Thymus (tissue), 11 donors: ENCODE data around the gene PRPF6. TPM values are rescaled to one million over a fixed set of nuclear protein-coding genes. Genes with fewer than 3 reads are reported as not detected.

Experiments used
- DNase-seq, 9 donors: peaks; one replicate each; pipeline ENCODE4 v3.0.0-alpha.2; 2013; ENCODE audit warnings: low spot score in 9 of 9, low read depth in 6 of 9, missing footprints in 1 of 9
- H3K27ac ChIP-seq, 2 donors: one replicate each; pipeline ENCODE4 v1.5.1; 2013; ENCODE audit warnings: control low read depth in 1 of 2, low read depth in 1 of 2, low read length in 1 of 2, mild to moderate bottlenecking in 1 of 2, moderate library complexity in 1 of 2
- H3K27me3 ChIP-seq, 2 donors: one replicate each; pipeline ENCODE4 v1.5.1; 2013; ENCODE audit warnings: low read length in 1 of 2; ENCODE audit not compliant: control insufficient read depth in 2 of 2, insufficient read depth in 1 of 2
- H3K36me3 ChIP-seq, 2 donors: one replicate each; pipeline ENCODE4 v1.5.1; 2013; ENCODE audit warnings: low read length in 1 of 2, mild to moderate bottlenecking in 1 of 2, moderate library complexity in 1 of 2; ENCODE audit not compliant: control insufficient read depth in 2 of 2, insufficient read depth in 2 of 2
- H3K4me1 ChIP-seq, 2 donors: one replicate each; pipeline ENCODE4 v1.5.1; 2013; ENCODE audit warnings: low read length in 2 of 2; ENCODE audit not compliant: control insufficient read depth in 2 of 2, insufficient read depth in 2 of 2
- H3K4me3 ChIP-seq, 2 donors: one replicate each; pipeline ENCODE4 v1.5.1; 2013; ENCODE audit warnings: low read length in 2 of 2, control low read depth in 1 of 2, mild to moderate bottlenecking in 1 of 2
- H3K9me3 ChIP-seq, 2 donors: one replicate each; pipeline ENCODE4 v1.5.1; 2013; ENCODE audit warnings: low read length in 1 of 2, mild to moderate bottlenecking in 1 of 2; ENCODE audit not compliant: control insufficient read depth in 2 of 2, insufficient read depth in 1 of 2
- WGBS: extraction: QIAGEN DNeasy Blood & Tissue Kit; methylation state at CpG from one replicate; pipeline ENCODE4 v1.1.7; 2013; 5-methylcytosine and 5-hydroxymethylcytosine counted together
- polyA plus RNA-seq: library from polyadenylated mRNA; stranded (reverse); fragments of 200-250 nt; gene quantifications from one replicate; pipeline ENCODE4 v1.2.3, GENCODE V29; 2013
- total RNA-seq: library from RNA; stranded (reverse); fragments of 120-200 nt; gene quantifications from one replicate; pipeline ENCODE4 v1.2.4, GENCODE V29; 2013
- donor health status: healthy.

PRPF6 gene
- total and polyA plus RNA-seq, 2 donors = 45.1 to 56.1 TPM

- Histone ChIP-seq H3K4me1 (peaks cover 9 to 11% of the 10 kb centered on the region in 2 donors), H3K9me3 (peaks cover 0 to 2% of the 10 kb centered on the region in 2 donors), H3K27ac (no peak overlapping the region), H3K27me3 (no peaks in the 10 kb centered on the region), H3K4me3 (no peak overlapping the region), H3K36me3 (peaks cover 56 to 57% of the 10 kb centered on the region in 2 donors)
- 97% methylated on average over 16 of the region's 16 CpGs for whole genome bisulfite sequencing
- no peak for DNase-seq
Observed at GRCh38 chr20:63964412-63964811, 16.5 kb upstream of the PRPF6 start.

DNA sequence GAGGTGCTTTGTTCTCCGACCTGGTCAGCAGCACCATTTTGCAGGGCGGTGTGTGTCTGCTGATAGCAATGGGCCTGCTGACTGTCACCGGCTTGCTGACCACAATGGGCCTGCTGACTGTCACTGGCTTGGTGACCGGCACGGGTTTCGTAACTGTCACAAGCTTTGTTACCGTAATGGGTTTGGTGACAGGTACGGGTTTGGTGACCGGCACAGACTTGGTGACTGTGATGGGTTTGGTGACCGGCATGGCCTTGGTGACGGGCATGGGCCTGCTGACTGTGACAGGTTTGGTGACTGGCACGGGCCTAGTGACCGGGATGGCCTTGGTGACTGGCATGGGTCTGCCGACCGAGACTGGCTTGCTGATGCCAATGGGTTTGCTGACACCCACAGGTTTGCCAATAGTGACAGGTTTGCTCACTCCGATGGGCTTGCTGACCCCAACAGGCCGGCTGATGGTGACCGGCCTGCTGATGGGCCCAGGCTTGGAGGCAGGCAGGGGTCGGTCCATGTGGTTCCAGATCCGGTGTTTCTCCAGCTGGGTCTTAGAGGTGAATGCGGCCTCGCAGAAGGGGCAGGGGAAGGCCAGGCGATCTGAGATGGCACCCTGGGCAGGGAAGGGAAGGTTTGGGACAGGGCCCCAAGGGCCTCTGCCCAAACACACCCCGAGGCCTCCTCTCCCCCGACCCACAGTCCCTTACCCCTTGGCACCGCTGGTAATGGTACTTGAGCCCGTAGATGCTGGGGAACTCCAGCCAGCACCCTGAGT is 14.6 kb upstream of the PRPF6 start:
- 98% methylated on average over 27 of the region's 27 CpGs for WGBS
- Histone ChIP-seq H3K4me1 (peaks cover 14 to 17% of the 10 kb centered on the region in 2 donors), H3K9me3 (peaks cover 0 to 2% of the 10 kb centered on the region in 2 donors), H3K36me3 (peaks cover 42 to 45% of the 10 kb centered on the region in 2 donors), H3K27me3 (peaks cover 2 to 5% of the 10 kb centered on the region in 2 donors), H3K27ac (no peak overlapping the region), H3K4me3 (no peak overlapping the region)
- no peak for DNase-seq

DNA sequence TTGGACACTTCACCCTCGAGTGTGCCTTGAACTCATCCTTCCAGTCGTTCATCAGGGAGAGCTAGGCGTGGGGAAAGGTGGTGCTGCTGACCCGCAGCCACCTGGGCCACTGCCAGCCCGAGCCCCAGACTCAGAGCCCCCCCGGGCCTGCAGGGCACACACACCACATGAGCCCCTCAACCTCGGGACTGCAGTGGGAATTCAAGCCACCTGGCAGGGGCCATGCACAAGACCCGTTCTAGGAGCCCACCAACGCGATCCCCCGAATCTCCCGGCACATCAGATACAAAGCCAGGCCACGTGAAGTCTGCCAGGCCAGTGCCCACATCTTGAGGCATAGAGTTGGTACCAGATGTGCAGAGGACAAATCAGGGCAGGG is 14.0 kb upstream of the PRPF6 start:
- DNase-seq = no peak
- H3K36me3 ChIP-seq = peaks cover 36 to 39% of the 10 kb centered on the region in 2 donors

GRCh38 chr20:63967330-63968135 is 13.4 kb upstream of the PRPF6 start:
- H3K27ac ChIP-seq = no peak overlapping the region
- peaks cover 14 to 24% of the 10 kb centered on the region in 2 donors for H3K4me1 ChIP-seq
- 94% methylated on average over 28 of the region's 28 CpGs for WGBS
- DNase-seq = no peak
- H3K36me3 ChIP-seq = peaks cover 30 to 34% of the 10 kb centered on the region in 2 donors
- peaks cover 0 to 2% of the 10 kb centered on the region in 2 donors for H3K9me3 ChIP-seq
- H3K4me3 ChIP-seq = no peak overlapping the region
- peaks cover 2 to 5% of the 10 kb centered on the region in 2 donors for H3K27me3 ChIP-seq

More for the DNA sequence above, 14.0 kb upstream of the PRPF6 start:
- WGBS = 96% methylated on average over 13 of the region's 13 CpGs
- peaks cover 2 to 5% of the 10 kb centered on the region in 2 donors for H3K27me3 ChIP-seq
- H3K4me1 ChIP-seq = peaks cover 14 to 18% of the 10 kb centered on the region in 2 donors
- H3K9me3 ChIP-seq = peaks cover 0 to 2% of the 10 kb centered on the region in 2 donors
- H3K4me3 ChIP-seq = no peak overlapping the region
- no peak overlapping the region for H3K27ac ChIP-seq

- peak overlapping the region; percentile 63 to 83 for H3K4me3 ChIP-seq
- peaks cover 25 to 26% of the 10 kb centered on the region in 2 donors for H3K36me3 ChIP-seq
- no peak overlapping the region for H3K27ac ChIP-seq
- H3K9me3 ChIP-seq = peaks cover 0 to 2% of the 10 kb centered on the region in 2 donors
- peaks cover 14 to 27% of the 10 kb centered on the region in 2 donors for H3K4me1 ChIP-seq
- DNase-seq = no peak
- H3K27me3 ChIP-seq = peaks cover 2 to 5% of the 10 kb centered on the region in 2 donors
- 80% methylated on average over 14 of the region's 14 CpGs for WGBS
Observed at GRCh38 chr20:63968136-63968927, 12.6 kb upstream of the PRPF6 start.

- peak in 1 of 9 donors; percentile 43 for DNase-seq
- Histone ChIP-seq H3K4me3 (peak overlapping the region; percentile 63 to 83), H3K27me3 (peaks cover 2 to 5% of the 10 kb centered on the region in 2 donors), H3K27ac (peak overlapping the region in 1 of 2 donors; percentile 65), H3K9me3 (peaks cover 0 to 2% of the 10 kb centered on the region in 2 donors), H3K36me3 (peaks cover 19 to 23% of the 10 kb centered on the region in 2 donors), H3K4me1 (peaks cover 14 to 29% of the 10 kb centered on the region in 2 donors)
- WGBS = 1% methylated on average over 70 of the region's 70 CpGs
Observed at GRCh38 chr20:63968928-63969760, 11.8 kb upstream of the PRPF6 start.

DNA sequence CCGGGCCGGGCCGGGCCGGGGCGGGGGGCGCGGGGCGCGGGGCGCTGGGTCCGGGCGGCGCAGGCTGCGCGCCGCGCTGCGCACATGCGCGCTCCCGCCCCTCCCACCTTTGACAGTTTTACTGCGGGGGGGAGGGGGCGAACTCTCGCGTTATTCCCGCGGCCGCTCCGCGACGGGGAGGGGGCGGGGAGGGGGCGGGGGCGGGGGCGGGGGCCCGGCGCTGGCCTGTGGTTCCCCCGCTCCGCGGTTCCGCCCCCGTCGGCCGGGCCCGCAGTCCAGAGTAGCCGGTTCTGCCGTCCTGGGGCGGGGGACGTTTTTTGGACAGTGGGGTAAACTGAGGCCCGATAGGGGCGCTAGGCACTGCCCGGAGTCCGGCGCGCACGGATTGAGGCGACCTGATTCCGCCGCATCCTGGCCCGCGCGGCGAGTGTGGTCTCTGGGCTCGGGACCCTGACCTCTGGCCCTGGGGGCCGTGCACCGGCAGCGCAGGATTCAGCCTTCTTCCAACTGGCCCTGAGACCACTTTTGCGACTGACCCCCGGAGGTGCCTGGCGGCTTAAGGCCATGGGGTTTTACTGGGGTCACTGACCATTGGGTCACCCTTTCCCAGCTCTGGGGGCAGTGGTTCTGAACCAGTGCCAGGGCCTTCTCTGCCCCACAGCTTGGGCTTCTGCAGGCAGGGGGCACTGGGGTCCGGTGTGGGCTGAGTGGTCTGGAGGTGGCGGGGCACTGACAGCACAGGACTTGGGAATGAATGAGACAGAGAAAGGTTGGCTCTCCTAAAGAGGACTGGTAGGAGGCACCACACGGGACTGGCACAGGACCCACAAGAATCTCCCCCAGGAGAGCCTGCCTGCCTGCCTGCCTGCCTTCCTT is 10.9 kb upstream of the PRPF6 start, which contains the start of gene ZNF512B:
Gene ZNF512B, minus strand, starts transcription at position 93 of the 876 bp plus-strand sequence. CDS start 1,980 bp downstream, outside the sequence.
- 6% methylated on average over 70 of the region's 73 CpGs for WGBS
- Histone ChIP-seq H3K9me3 (peaks cover 0 to 4% of the 10 kb centered on the region in 2 donors), H3K27ac (peak within 1 kb of the TSS in 1 of 2 donors; percentile 65), H3K27me3 (peaks cover 2 to 5% of the 10 kb centered on the region in 2 donors), H3K36me3 (peaks cover 17 to 22% of the 10 kb centered on the region in 2 donors), H3K4me1 (peaks cover 14 to 32% of the 10 kb centered on the region in 2 donors), H3K4me3 (peak within 1 kb of the TSS; percentile 63 to 83)
- peak in 3 of 9 donors; percentile 66 to 71 (median 66) for DNase-seq
